Astrocyte of the spinal cord (primary cell): ENCODE measurements around the gene NECTIN1.

Experiments used
- DNase-seq: peaks from one replicate; pipeline ENCODE4 v3.0.0; 2011; ENCODE audit warnings: low read depth, low spot score
- H3K4me3 ChIP-seq: 2 replicates; pipeline ENCODE4 v1.5.1; 2011; ENCODE audit warnings: low read depth, mild to moderate bottlenecking, low read length, moderate library complexity
- in situ Hi-C: cut with HindIII; loops from 2 replicates; pipeline ENCODE4 v1.10.0; 2017; ENCODE audit warnings: low sequenced_read_pairs
- TF ChIP-seq, protein P1 (sequence below): IDR thresholded peaks from 2 replicates; pipeline ENCODE4 v1.5.1; 2012; ENCODE audit warnings: low read depth, mild to moderate bottlenecking, low read length, inconsistent platforms

NECTIN1 gene

DNA sequence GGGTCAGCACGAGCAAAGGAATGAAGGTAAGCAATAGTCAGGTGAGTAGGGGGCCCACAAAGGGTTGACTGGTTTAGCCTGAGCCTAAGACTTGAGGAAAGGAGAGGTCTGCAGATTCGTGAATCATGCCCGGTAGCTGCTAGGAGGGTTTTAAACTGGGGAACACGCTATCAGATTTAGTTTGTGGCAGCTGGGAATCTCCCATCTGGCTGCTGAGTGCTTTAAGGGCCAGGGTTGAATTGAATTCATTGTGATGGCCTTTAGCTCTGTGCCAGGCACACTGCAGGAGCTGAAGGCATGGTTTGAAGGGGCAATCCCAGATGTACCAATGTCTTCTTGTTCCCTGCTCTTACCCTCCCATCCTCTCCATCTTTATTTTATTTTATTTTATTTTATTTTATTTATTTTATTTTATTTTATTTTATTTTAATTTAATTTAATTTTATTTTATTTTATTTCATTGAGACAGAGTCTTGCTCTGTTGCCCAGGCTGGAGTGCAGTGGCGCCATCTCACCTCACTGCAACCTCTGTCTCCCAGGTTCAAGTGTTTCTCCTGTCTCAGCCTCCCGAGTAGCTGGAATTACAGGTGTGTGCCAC, 1.9 kb upstream of the NECTIN1 start:
- TF ChIP-seq, protein P1, sequence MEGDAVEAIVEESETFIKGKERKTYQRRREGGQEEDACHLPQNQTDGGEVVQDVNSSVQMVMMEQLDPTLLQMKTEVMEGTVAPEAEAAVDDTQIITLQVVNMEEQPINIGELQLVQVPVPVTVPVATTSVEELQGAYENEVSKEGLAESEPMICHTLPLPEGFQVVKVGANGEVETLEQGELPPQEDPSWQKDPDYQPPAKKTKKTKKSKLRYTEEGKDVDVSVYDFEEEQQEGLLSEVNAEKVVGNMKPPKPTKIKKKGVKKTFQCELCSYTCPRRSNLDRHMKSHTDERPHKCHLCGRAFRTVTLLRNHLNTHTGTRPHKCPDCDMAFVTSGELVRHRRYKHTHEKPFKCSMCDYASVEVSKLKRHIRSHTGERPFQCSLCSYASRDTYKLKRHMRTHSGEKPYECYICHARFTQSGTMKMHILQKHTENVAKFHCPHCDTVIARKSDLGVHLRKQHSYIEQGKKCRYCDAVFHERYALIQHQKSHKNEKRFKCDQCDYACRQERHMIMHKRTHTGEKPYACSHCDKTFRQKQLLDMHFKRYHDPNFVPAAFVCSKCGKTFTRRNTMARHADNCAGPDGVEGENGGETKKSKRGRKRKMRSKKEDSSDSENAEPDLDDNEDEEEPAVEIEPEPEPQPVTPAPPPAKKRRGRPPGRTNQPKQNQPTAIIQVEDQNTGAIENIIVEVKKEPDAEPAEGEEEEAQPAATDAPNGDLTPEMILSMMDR: no peak
- no peak for DNase-seq
- in situ Hi-C loops: no loop called here
- no peak overlapping the region for H3K4me3 ChIP-seq

DNA sequence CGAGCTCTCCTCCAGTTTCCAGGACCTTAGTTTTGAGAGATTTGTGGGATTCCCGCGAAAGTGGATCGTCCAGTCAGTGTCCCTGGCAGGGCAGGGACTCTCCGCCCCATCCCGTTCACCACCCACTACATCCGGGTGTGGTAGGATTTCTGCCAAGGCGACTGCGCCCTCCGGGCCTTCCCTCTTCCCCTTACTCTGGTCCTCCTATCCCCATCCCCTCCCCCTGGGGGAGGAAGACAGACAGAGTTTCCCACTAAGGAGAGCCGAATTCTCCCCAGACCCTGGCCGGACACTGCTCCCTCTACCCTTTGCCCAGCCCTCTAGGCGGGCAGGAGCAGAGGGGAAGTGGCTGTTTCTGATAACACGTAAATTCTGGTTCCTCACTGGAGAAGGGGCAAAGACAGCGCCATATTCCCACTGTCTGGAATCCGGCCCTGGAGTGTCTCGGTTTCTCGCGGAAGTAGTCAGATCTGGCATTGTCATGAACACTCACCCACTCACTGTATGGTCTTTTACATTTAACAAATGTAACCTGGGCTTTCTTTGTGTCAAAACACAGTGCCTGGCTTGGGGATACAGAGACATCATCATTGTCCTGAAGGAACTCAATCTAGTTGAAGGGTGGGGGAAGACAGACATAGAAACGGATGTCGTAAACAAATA, 1.1 kb upstream of the NECTIN1 start:
- TF ChIP-seq, protein P1: no peak
- no peak for DNase-seq
- H3K4me3 ChIP-seq: peak overlapping the region; percentile 58
- in situ Hi-C loops: no loop called here

DNA sequence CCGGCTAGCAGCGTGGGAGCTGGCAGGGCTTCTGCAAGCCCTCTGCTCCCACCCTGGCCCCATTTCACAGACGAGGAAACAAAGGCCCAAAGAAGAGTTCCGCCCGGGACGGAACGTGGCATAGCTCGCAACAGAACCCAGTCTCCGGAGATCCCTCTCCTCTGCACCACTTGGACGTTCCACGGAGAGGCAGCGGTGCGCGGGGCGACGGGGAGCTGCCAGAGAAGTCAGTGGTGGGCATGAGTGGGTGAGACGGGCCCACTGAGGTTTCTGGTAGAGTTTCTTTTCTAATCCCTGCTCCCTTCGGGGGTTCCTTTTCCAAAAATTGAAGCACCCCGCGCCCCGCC, 554 bp upstream of the NECTIN1 start:
- H3K4me3 ChIP-seq: peak overlapping the region; percentile 58
- TF ChIP-seq, protein P1: no peak
- in situ Hi-C loops: no loop called here
- no peak for DNase-seq

DNA sequence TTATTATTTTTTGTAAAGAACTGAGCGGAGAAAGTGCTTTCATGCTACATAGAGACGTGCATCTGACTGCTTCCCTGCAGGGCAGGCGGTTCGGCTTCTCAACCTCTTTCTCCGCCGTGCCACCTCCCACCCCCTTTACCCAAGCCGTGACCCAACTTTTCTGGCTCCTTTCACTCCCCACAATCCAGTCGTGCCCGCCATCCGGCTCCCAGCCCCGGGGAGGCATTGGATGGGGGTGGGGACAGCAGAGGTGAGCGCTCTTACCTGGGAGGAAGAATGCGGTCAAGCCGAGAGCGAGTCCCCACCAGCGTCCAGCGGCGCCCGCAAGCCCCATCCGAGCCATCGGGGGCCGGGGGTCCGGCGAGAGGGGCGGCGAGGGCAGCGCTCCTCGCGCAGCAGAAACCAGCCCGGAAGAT, 781 bp downstream of the NECTIN1 start:
- in situ Hi-C loops: no loop called here
- no peak for DNase-seq
- TF ChIP-seq, protein P1: no peak
- peak overlapping the region; percentile 58 for H3K4me3 ChIP-seq

DNA sequence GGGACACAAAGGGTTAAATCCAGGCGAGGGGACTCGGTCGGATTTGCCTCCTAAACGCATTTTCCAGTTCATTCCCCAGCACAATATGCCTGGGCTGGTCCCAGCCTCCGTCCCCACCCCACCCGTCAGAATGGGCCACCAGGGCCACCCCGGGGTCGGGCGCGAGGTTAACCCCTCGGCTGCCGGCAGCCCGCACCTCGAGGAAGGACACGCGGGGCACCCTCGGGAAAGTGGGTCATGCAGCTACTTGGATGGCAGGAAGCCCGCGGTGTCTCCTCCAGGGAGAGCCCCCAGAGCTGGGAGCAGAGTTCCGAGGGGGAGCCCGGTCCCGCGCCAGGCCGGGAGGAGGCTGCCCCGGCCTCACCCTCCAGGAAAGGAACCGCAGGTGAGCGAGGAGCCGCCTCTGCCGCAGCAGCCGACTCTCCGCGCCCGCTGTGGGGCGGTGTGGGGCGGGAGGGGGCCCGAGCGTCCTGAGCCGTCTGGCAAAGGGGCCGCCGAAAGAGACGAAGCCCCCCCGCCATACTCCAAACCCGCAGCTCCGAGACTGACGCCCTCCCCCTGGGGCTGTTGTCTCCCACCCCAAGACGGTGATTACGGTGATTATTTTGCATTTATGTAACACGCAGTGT, 1.4 kb downstream of the NECTIN1 start:
- TF ChIP-seq, protein P1: peak; percentile 15
- peak overlapping the region; percentile 58 for H3K4me3 ChIP-seq
- no peak for DNase-seq
- in situ Hi-C loops: no loop called here

DNA sequence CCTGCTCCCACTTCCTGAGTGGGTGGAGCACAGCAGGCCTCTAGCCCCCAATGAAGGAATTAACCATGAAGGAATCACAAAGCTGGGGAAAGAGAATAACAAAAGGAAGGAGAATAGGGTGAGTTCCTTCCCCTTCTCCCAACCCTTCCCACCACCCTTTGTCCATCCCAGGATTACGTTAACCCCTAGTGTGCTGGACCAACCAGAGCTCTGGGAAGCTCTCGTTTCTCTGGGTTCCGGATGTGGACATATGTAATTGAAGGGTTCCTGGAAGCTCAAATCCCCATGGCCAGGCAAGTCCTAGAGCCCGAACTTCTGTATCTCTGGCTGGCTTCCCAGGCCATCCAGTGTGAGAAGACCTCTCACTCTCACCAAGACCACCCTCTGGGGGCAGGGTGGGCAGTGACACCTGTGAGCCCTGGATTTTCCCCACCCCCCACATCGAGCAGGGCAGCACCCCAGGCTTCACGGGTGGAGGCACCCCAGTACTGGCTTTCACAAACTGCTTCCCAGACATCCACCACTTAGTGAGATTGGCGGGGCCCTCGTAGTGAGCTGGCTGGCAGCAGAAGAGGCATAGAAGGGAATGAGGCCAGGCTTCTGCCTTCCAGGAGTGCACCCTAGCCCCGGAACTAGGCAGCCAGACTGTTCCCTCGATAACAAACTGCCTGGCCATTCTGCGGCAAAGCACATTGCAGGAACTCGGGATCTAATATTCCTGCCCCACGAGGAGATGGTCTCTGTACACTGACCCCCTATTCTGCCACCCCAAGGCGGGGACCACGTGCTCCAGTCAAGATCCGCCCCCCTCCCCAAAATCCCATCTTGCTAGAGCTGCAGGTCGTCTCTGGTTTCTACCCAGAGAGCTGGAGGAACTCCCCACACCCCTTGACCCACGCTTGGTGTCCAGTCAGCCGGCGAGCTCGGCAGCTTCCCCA, 2.1 kb downstream of the NECTIN1 start:
- TF ChIP-seq, protein P1: no peak
- in situ Hi-C loops: no loop called here
- peak overlapping the region; percentile 58 for H3K4me3 ChIP-seq
- no peak for DNase-seq
